Parathyroid adenoma (tissue), 2 donors: ENCODE results near the gene ZNF350.
"Not testable (repeated sequence)": the region's sequence is repeated elsewhere in the genome, so short reads cannot be mapped to it uniquely, and the experiment has no call there.

Source experiments
- H2AFZ ChIP-seq: fragments of 300-600 bp; sonication (generic); one replicate; pipeline ENCODE4 v1.7.0; 2017; ENCODE audit warnings: antibody characterized with exemption, mild to moderate bottlenecking
- H3K27ac ChIP-seq: fragments of 300-600 bp; sonication (generic); one replicate; pipeline ENCODE4 v1.7.0; 2017
- H3K27me3 ChIP-seq: fragments of 300-600 bp; sonication (generic); one replicate; pipeline ENCODE4 v1.7.0; 2017; ENCODE audit warnings: low read length; ENCODE audit not compliant: control insufficient read depth, insufficient read depth
- H3K36me3 ChIP-seq: fragments of 300-600 bp; sonication (generic); one replicate; pipeline ENCODE4 v1.7.0; 2017; ENCODE audit warnings: low read length; ENCODE audit not compliant: control insufficient read depth, insufficient read depth
- H3K4me1 ChIP-seq: fragments of 300-600 bp; sonication (generic); one replicate; pipeline ENCODE4 v1.7.0; 2017; ENCODE audit warnings: control low read depth
- H3K4me2 ChIP-seq: fragments of 300-600 bp; sonication (generic); one replicate; pipeline ENCODE4 v1.7.0; 2017; ENCODE audit warnings: low read length
- H3K4me3 ChIP-seq: fragments of 300-600 bp; sonication (generic); one replicate; pipeline ENCODE4 v1.7.0; 2017; ENCODE audit warnings: low read depth, low read length
- H3K79me2 ChIP-seq: fragments of 300-600 bp; sonication (generic); one replicate; pipeline ENCODE4 v1.7.0; 2017; ENCODE audit warnings: control low read depth
- H3K9ac ChIP-seq: fragments of 300-600 bp; sonication (generic); one replicate; pipeline ENCODE4 v1.7.0; 2017; ENCODE audit warnings: mild to moderate bottlenecking
- H3K9me3 ChIP-seq: fragments of 300-600 bp; sonication (generic); one replicate; pipeline ENCODE4 v1.7.0; 2017; ENCODE audit warnings: low read length; ENCODE audit not compliant: control insufficient read depth
- TF ChIP-seq, protein P1 (sequence below): fragments of 300-600 bp; sonication (generic); IDR thresholded peaks from one replicate; pipeline ENCODE4 v1.7.0; 2017; ENCODE audit warnings: antibody characterized with exemption, mild to moderate bottlenecking
- donor health status: primary hyperparathyroidism.

Gene ZNF350

GRCh38 chr19:51994048-51994644 lies 7.5 kb upstream of the ZNF350 start:
- peaks cover 25% of the 10 kb centered on the region for H3K36me3 ChIP-seq

GRCh38 chr19:51993422-51993821 lies 6.8 kb upstream of the ZNF350 start:
- Histone ChIP-seq H3K79me2 (no peaks in the 10 kb centered on the region), H3K4me3 (no peak overlapping the region), H3K27ac (no peak overlapping the region), H3K36me3 (peaks cover 22% of the 10 kb centered on the region), H3K4me1 (no peaks in the 10 kb centered on the region), H3K4me2 (no peak overlapping the region), H3K27me3 (no peaks in the 10 kb centered on the region), H3K9me3 (peaks cover 26% of the 10 kb centered on the region), H2AFZ (no peak overlapping the region), H3K9ac (no peak overlapping the region)
- TF ChIP-seq, protein P1, sequence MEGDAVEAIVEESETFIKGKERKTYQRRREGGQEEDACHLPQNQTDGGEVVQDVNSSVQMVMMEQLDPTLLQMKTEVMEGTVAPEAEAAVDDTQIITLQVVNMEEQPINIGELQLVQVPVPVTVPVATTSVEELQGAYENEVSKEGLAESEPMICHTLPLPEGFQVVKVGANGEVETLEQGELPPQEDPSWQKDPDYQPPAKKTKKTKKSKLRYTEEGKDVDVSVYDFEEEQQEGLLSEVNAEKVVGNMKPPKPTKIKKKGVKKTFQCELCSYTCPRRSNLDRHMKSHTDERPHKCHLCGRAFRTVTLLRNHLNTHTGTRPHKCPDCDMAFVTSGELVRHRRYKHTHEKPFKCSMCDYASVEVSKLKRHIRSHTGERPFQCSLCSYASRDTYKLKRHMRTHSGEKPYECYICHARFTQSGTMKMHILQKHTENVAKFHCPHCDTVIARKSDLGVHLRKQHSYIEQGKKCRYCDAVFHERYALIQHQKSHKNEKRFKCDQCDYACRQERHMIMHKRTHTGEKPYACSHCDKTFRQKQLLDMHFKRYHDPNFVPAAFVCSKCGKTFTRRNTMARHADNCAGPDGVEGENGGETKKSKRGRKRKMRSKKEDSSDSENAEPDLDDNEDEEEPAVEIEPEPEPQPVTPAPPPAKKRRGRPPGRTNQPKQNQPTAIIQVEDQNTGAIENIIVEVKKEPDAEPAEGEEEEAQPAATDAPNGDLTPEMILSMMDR = no peak

More at GRCh38 chr19:51994048-51994644, 7.5 kb upstream of the ZNF350 start:
- H3K9ac ChIP-seq = no peak overlapping the region
- H3K4me3 ChIP-seq = no peak overlapping the region
- H3K27me3 ChIP-seq = no peaks in the 10 kb centered on the region
- no peaks in the 10 kb centered on the region for H3K79me2 ChIP-seq
- no peak overlapping the region for H3K4me2 ChIP-seq
- TF ChIP-seq, protein P1 = no peak
- no peak overlapping the region for H2AFZ ChIP-seq
- H3K9me3 ChIP-seq = peaks cover 26% of the 10 kb centered on the region
- H3K4me1 ChIP-seq = no peaks in the 10 kb centered on the region
- no peak overlapping the region for H3K27ac ChIP-seq

- H3K9me3 ChIP-seq = no peaks in the 10 kb centered on the region
- H3K36me3 ChIP-seq = no peaks in the 10 kb centered on the region
- H3K27ac ChIP-seq = no peak overlapping the region
Measured at GRCh38 chr19:51983361-51983760, 3.3 kb downstream of the ZNF350 start.

GRCh38 chr19:51980926-51981325 lies 5.7 kb downstream of the ZNF350 start:
- not testable (repeated sequence) for H2AFZ ChIP-seq, H3K27me3 ChIP-seq, H3K4me3 ChIP-seq, H3K79me2 ChIP-seq, H3K9me3 ChIP-seq, H3K9ac ChIP-seq, H3K4me2 ChIP-seq, H3K27ac ChIP-seq, H3K4me1 ChIP-seq, H3K36me3 ChIP-seq

More at GRCh38 chr19:51983361-51983760, 3.3 kb downstream of the ZNF350 start:
- H3K4me3 ChIP-seq = no peak overlapping the region
- no peaks in the 10 kb centered on the region for H3K27me3 ChIP-seq
- no peak overlapping the region for H3K9ac ChIP-seq
- peaks cover 15% of the 10 kb centered on the region for H3K79me2 ChIP-seq
- H3K4me2 ChIP-seq = no peak overlapping the region
- H3K4me1 ChIP-seq = no peaks in the 10 kb centered on the region
- TF ChIP-seq, protein P1 = no peak
- H2AFZ ChIP-seq = no peak overlapping the region

- Histone ChIP-seq H3K9ac (no peak overlapping the region), H3K9me3 (no peaks in the 10 kb centered on the region), H3K36me3 (no peaks in the 10 kb centered on the region), H3K27ac (no peak overlapping the region), H2AFZ (no peak overlapping the region), H3K4me1 (no peaks in the 10 kb centered on the region), H3K27me3 (no peaks in the 10 kb centered on the region), H3K79me2 (peaks cover 4% of the 10 kb centered on the region), H3K4me2 (no peak overlapping the region), H3K4me3 (no peak overlapping the region)
- TF ChIP-seq, protein P1 = no peak
Measured at GRCh38 chr19:51980116-51980736, 6.4 kb downstream of the ZNF350 start.
